A172 (cell line): ENCODE measurements around the gene C2CD4C. TPM values are rescaled to one million over a fixed set of nuclear protein-coding genes. Genes with fewer than 3 reads are reported as not detected.
"Not testable (repeated sequence)": the region's sequence is repeated elsewhere in the genome, so short reads cannot be mapped to it uniquely, and the experiment has no call there.

Source experiments
- DNase-seq: peaks from one replicate; pipeline ENCODE4 v3.0.0-alpha.2; 2015; ENCODE audit warnings: low spot score
- total RNA-seq: library from RNA; depleted of rRNA; stranded (reverse); fragments of >200 nt; shearing (Covaris generic); gene quantifications from 2 replicates; pipeline ENCODE4 v1.2.3, GENCODE V29; 2014

Gene C2CD4C
- total RNA-seq, 1 experiment from 2014 or later = 8.8 TPM

DNA sequence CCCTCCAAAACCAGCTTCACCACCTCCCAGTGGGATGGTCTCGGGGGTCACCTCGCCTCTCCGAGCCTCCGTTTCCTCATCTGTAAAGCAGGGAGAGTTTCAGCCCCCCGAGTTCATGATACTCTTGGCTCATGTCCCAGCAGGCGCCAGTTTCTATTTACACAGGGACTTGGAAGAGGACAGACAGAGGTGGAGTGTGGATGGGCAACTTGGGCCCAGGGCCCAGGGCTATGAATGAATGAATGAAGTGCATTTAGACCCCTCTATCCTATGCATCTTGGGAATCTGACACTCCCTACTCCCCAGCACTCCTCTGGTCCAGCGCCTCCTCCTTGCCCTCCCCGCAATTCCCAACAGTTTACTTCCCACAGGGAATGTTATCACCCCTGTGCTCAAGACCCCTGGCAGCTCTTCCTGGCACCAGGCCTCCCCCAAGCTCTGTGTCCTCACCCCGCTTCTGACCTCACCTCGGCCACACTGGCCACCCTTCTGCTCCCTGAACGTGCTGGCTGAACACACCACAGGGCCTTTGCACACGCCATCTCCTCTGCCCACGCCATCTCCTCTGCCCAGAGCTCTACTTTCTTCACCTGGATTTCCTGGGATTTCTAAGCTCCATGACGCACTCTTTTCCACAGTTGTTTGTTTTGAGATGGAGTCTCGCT lies 4.9 kb upstream of the C2CD4C start:
- DNase-seq = no peak

GRCh38 chr19:412356-413355 lies 3.7 kb upstream of the C2CD4C start:
- no peak for DNase-seq

DNA sequence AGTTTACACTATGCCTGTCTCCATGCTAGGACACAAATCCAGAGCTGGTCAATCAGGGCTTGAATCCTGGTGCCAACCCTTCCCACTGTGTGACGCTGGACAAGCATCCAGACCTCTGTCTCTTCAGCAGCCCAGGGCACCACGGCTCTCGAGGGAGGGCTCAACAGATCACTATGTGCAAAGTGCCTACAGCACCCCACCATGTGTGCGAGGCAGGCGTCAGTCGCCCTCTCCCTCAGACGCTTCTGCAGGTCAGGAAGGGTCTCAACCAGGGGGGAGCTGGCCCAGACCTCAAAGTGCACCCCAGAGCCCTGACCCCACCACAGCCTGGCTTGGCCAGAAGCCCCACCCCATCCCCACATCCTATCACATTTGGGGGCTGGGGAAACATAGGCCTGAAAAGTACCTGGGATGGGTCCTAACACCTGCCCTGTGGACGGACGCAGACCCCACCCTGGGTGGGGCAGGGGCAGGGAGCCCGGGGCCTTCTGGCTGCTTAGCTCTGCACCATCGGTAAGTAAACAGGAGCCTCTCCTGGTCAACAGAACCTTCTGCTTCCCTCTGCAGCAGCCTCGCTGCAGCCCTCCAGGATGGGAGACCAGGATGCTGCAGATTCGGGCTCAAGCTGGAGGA lies 2.9 kb upstream of the C2CD4C start:
- DNase-seq = no peak

DNA sequence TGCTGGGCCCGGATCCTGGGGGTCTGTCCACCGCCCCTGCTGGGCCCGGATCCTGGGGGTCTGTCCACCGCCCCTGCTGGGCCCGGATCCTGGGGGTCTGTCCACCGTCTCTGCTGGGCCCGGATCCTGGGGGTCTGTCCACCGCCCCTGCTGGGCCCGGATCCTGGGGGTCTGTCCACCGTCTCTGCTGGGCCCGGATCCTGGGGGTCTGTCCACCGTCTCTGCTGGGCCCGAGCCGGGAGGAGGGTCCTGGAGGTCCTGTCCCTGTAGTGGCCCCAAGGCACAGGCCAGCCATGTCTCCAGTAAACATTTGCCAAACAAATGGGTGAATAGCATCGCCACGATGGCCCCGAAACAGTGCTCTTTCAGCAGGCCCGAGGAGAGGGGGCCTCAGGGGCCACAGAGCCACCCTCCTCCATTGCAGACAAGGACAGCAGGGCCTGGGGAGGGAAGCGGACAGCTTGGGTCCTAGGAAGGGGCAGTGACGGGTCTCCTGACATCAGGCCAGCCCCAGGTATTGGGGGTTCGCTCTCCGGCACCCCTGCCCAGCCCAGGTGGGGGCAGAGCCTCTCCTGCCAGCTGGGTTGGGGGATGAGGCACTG lies 2.3 kb upstream of the C2CD4C start:
- DNase-seq = not testable (repeated sequence)

DNA sequence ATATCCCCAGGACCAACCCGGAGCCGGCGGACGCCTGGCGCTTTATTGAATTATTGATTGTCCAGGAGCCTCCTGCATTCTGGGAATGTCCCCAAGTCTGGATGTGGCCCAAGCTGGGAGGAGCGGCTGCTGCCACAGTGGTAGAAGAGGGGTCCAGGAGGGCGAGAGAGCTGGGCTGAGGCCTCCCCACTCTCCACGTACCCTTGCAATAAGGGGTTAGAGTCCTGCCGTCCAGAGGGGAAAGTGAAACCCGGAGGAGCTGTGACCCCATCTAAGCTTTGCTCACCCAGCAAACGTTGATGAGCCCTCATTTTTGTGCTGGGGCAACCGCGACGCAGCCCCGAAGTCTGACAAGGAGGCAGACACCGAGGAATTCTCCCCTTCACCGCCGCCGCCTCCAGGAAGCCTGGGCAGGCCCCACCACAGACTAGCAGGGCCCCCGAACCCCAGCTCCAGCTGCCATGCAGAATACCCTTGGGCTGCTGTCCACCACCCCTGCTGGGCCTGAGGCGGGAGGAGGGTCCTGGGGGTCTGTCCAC lies 1.4 kb upstream of the C2CD4C start:
- no peak for DNase-seq

- no peak for DNase-seq
These were observed 732 bp upstream of the C2CD4C start for GRCh38 chr19:409516-410242.

- DNase-seq = peak; percentile 32
These were observed 476 bp downstream of the C2CD4C start for GRCh38 chr19:408441-408901.

GRCh38 chr19:407511-408440 lies 1.2 kb downstream of the C2CD4C start:
- DNase-seq = no peak

GRCh38 chr19:406971-407510 lies 1.9 kb downstream of the C2CD4C start:
- DNase-seq = no peak

DNA sequence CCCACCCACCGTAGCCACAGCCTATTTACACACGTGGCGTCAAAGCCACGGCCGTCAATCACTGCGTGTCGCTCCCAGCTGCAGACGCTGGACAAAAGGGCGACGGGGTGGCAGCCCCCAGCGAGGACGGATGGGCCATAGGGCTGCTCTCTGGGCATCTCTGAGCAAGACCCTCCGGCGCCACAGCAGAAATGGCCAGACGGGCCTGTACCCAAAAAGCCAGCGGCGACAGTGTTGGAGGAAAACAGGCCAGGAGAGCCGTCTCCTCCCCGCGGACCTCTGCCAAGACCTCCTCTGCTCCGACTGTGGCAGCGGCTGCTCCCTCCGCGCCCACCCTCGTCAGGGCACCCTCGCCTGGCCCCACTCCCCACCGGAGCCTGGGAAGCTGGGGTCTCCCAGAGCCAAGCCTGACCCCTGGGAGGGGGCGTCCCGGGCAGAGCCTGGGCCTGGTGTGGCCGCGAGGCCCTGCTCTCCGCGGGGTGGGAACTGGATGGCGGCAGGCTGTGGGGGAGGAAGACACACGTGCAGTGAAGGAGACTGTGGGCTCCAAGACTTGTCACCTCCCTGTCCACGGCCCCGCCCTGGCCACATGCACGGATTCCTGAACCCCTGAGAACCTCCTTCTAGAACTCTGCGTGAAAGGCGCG lies 2.7 kb downstream of the C2CD4C start:
- DNase-seq = no peak

DNA sequence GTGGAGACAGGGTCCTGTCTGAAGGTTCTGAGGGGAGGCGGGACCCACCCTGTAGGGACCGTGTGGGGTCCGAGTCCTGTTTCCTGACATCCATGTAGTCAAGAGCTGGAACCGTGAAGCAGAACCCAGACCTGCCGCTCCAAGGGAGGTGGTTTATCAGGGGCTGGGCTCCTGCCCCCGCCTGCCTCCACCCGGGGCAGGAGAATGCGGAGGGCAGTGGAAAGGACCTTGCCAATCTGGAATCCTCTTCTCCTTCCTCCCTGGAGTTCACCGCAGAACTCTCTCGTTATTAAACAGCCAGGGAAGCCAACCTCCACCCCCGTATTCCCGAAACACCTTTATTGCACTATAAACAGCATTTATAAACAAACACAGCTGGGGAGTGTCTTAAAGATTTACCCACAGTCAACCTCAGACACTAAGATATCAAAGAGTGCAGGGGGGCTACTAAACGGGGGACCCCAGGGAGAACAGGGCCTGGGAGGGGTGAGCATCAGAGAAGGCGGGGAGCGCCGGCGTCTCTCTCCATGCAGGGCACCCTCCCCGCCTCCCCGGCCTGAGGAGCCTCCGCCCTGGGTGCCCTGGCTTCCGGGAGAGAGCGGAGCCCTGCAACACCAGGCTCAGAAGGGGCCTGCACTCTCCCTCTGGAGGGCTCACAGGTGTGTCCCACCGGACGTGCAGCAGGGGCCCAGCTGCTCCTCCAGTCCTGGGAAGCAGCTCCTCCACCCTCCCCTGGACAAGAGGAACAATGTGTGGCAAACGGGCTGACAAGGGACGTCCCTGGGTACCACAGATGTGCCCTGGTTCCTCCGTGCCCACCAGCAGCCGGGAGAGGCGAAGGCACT lies 3.6 kb downstream of the C2CD4C start:
- DNase-seq = peak; percentile 18

DNA sequence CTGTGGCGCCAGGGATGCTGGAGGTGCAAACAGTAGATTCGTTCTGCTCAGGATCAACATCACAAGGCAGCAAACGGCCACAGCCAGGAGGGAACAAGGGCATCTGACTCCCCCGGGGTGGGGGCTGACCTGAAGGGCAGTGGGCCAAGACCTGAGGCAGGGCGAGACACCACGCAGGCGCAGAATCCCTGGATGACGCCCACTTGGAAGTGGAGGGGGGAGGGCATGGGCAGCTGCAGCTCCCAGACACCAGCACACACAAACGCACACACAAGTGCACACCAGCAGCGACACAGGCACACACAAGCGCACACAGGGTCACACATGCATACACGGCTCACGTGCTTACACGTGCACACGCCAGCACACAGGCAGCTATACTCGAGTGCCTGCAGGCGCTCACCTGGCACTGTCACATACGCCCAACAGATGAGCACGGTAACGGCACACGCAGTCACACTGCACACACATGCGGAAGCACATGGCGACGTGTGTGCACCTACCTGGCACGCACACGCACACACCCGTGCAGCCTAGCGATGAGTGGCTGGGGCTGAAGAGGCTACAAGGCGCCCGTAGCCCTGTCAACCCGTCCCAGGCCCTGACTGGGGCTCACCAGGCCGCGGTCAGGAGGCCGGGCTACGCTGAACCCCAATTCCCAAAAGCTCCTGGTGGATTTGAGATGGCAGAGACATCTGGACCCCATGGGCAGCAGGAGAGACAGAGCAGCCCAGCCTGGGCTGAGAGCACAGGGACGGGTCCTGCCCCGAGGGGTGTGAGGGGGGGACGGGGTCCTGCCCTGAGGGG lies 5.5 kb downstream of the C2CD4C start:
- no peak for DNase-seq

- DNase-seq = no peak
These were observed 6.2 kb downstream of the C2CD4C start for GRCh38 chr19:402786-403185.

- DNase-seq = no peak
These were observed 7.0 kb downstream of the C2CD4C start for GRCh38 chr19:401866-402511.

DNA sequence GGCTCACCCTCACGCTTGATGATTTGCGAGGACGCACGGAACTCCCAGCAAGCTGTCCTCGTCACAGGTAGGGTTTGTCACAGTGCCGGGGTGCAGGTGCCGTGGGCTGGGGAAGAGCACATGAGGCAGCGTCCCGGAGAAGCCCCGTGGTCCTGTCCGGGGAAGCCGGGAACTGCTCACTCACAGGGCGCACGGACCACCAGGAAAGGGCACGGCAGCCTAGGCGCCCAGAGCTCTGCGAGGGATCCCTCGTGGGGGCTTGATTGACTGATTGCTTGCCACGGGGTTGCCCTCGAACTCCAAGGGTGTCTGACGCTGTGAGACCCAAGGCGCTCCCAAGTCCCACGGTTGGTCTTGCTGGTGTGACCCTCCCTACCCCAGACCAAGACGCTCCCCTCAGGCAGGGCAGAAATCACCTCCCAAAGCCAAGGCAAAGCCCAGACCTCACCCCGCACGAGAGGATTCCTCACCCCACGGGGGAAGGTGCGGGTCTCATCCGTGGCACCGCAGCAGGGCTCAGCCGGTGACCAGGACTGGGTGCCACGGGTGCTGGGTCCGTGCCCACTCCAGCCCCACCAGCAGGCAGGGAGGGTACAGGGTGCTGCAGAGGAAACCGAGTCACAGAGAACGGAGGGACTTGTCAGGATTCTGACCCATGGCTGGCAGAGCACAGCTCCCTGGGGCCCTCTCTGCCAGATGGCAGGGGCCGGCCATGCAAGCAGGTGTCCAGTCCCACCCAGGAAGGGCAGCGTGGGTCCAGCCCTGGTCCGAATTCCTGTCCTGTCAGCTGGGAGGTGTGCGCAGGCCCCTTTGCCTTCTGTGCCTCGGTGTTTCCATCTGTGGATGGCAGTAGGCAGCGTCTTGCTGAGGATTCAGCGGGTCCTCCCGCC lies 7.7 kb downstream of the C2CD4C start:
- no peak for DNase-seq

DNA sequence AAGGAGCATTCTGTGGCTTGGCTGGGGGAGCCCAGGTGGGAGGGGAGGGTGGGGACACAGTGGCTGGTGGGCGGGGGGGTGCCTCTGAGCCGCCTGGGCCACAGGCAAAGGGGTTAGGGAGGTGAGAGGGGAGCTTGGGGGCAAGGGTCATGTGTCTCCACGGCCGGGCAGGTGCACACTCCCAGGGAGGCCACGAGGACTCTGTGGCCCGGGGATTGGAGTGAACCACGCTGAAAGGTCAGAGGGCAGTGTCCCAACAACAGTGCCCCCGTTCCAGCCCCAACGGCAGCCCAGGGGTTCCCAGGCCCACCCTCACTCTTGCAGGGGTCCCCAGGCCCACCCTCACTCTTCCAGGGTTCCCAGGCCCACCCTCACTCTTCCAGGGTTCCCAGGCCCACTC lies 9.6 kb downstream of the C2CD4C start:
- DNase-seq = no peak
